ENCODE measurements around the gene EFNA5.

EFNA5 gene

DNA sequence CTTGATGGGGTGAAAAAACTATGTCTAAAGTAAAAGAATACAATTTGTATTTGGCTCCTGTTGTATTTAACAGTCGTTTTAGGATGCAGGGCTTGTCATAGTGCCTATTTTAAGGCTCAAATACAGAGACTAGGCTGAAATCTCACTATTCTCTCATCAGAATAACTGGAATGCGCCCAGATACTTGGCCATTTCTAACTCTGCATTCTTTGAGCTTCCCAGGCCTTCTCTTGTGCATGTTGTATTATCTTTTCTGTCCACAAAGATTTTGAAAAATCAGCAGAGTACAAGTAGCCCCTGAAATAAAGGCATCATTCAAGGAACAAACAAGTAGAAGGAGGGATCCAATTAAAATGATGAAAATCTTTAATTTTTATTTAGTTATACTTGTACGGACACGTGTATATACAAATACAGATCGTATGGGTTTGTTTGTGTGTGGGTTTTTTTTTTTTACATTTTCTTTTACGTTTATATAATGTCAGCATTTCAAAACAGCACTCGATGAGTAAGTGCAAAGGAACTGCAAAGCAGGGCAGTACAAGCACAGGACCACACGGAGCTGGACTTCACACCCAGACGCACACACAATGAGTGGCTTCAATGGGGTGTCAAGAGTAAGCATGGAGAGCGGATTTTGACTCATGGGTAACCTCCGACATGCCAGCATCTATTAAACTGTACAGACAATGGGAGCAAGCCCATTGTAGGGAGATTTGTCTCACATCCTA, 294.0 kb downstream of the EFNA5 start:
- DNase-seq, result no peak
- no peaks in the 10 kb centered on the region for H3K36me3 ChIP-seq
- no peaks in the 10 kb centered on the region for H3K27me3 ChIP-seq (ENCODE audit: insufficient read depth, low read depth, severe bottlenecking)
- TF ChIP-seq, protein P1, sequence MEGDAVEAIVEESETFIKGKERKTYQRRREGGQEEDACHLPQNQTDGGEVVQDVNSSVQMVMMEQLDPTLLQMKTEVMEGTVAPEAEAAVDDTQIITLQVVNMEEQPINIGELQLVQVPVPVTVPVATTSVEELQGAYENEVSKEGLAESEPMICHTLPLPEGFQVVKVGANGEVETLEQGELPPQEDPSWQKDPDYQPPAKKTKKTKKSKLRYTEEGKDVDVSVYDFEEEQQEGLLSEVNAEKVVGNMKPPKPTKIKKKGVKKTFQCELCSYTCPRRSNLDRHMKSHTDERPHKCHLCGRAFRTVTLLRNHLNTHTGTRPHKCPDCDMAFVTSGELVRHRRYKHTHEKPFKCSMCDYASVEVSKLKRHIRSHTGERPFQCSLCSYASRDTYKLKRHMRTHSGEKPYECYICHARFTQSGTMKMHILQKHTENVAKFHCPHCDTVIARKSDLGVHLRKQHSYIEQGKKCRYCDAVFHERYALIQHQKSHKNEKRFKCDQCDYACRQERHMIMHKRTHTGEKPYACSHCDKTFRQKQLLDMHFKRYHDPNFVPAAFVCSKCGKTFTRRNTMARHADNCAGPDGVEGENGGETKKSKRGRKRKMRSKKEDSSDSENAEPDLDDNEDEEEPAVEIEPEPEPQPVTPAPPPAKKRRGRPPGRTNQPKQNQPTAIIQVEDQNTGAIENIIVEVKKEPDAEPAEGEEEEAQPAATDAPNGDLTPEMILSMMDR (IDR thresholded peaks at IDR 0.05; ENCODE audit: low read depth, low read length), result no peak
- no peak overlapping the region for H3K4me3 ChIP-seq (ENCODE audit: low read depth, low read length)
- H3K9me3 ChIP-seq (ENCODE audit: severe bottlenecking), result no peaks in the 10 kb centered on the region
- no peak overlapping the region for H3K27ac ChIP-seq

DNA sequence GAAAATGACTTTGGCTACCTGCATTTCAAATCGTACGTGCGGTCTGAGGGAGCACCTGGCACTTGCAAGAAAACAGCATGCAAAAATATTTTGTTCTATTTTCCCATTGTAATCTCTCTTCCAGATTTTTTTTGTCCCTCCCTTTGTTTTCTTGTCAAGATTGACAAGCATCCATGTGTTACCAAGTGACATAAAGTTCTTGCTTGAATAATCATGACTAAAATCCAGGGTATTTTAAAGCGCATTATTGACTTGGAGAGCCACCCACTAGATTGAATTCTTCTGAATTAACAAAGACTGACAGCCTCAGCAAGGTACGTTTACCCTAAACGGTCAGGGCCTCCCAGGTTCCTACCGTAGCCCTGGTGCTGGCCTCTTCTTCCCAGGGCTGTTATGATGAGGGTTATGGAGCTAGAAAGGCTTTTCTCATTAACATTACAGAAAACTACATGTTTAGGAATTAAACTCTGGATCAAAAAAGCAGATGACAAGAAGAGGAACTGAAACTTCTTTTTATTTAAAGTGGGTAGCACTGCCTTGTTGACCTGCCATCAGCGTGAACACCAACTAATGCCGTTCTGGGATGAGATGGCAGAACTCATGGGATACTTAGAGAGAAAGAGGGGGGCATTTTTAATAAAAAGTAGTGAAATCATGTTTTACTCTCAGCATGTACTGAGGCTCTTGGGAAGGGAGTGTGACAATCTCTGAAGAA, 297.0 kb downstream of the EFNA5 start:
- TF ChIP-seq, protein P1 (IDR thresholded peaks at IDR 0.05; ENCODE audit: low read depth, low read length), result no peak
- Histone ChIP-seq H3K9me3 (ENCODE audit: severe bottlenecking) (no peaks in the 10 kb centered on the region), H3K36me3 (no peaks in the 10 kb centered on the region), H3K4me3 (ENCODE audit: low read depth, low read length) (no peak overlapping the region), H3K27me3 (ENCODE audit: insufficient read depth, low read depth, severe bottlenecking) (no peaks in the 10 kb centered on the region), H3K27ac (no peak overlapping the region)
- no peak for DNase-seq

DNA sequence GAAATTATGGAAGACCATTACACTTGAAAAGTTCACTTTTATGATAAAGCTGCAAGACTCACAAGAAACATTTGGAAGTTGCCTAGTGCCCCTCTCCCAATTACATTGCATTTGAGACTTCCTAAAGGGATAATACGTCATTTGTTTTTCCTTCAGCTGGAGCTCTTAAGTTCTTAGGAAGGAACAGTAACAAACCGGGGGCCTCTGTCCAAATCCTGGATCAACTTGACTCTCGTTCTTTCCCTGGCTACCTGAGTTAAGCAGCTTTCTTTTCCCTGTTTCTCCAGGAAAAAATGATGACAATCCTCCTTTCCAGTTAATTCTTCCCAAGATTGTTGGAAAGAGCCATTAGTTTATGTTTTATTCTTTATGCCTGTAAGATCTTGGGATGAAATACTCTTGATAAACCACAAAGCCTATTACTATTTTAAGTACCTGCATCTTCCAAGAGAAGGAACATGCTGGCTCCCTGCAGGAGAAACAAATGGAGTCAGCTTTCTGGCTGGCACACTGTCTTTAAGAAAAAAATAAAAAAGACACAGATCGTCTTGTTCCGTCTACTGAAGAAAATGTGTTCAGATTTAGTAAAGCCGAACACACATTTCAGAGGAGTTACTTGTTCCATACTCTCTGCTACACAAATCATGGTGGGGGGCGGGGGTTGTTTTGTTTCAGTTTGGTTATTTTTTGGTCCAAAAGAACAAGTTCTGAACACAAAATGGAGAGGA, 297.9 kb downstream of the EFNA5 start:
- no peaks in the 10 kb centered on the region for H3K36me3 ChIP-seq
- TF ChIP-seq, protein P1 (IDR thresholded peaks at IDR 0.05; ENCODE audit: low read depth, low read length), result no peak
- no peaks in the 10 kb centered on the region for H3K9me3 ChIP-seq (ENCODE audit: severe bottlenecking)
- H3K27me3 ChIP-seq (ENCODE audit: insufficient read depth, low read depth, severe bottlenecking), result no peaks in the 10 kb centered on the region
- no peak overlapping the region for H3K4me3 ChIP-seq (ENCODE audit: low read depth, low read length)
- no peak overlapping the region for H3K27ac ChIP-seq
- DNase-seq, result peak; percentile 19

DNA sequence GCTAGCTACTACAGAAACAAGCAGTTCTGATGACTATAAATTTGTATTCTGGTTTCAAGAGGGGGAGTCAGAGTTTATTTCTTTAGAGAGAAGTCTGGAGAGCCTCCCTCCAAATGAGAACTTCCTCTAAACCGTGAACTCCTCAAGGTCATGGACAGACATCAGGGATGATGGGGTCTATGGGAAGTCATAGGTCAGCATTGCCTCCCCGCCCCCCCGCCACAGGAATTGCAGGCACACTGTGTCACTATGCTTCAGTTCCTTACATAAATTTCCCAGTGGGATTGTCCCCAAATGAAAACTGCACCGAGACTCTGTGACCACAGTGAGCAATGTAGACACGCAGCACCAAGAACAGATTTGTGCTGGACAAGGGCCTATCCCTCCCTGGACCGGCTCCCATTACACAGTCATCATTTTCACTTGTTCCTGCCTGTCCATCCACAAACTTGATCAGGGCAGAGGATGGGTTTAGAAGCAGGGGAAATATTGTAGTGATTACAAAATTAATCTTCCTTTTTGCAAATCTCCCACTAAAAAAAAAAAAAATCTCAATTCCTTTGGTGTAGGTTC, 300.3 kb downstream of the EFNA5 start:
- DNase-seq, result no peak
- H3K36me3 ChIP-seq, result no peaks in the 10 kb centered on the region
- H3K27ac ChIP-seq, result no peak overlapping the region
- no peak overlapping the region for H3K4me3 ChIP-seq (ENCODE audit: low read depth, low read length)
- no peaks in the 10 kb centered on the region for H3K27me3 ChIP-seq (ENCODE audit: insufficient read depth, low read depth, severe bottlenecking)
- H3K9me3 ChIP-seq (ENCODE audit: severe bottlenecking), result no peaks in the 10 kb centered on the region
- TF ChIP-seq, protein P1 (IDR thresholded peaks at IDR 0.05; ENCODE audit: low read depth, low read length), result no peak

DNA sequence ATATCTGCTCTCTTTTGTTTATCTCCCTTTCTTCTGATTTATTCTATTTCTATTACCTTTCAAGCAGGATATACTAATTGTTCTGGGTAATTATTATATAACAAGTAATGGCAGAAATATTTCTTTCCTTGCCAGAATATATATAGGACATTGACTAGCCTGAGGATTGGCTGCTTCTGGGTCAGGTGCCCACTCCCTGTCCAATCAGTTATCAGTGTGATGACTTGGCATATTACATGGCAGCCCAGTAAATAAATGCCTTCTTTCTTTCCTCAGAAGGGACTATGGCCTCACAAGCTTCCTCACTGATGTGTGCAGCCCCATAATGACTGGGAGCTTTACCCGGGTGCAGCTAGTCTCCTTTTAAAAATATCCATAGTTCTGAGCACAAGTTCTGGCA, 301.1 kb downstream of the EFNA5 start:
- no peak overlapping the region for H3K27ac ChIP-seq
- H3K27me3 ChIP-seq (ENCODE audit: insufficient read depth, low read depth, severe bottlenecking), result no peaks in the 10 kb centered on the region
- no peak overlapping the region for H3K4me3 ChIP-seq (ENCODE audit: low read depth, low read length)
- TF ChIP-seq, protein P1 (IDR thresholded peaks at IDR 0.05; ENCODE audit: low read depth, low read length), result no peak
- no peaks in the 10 kb centered on the region for H3K9me3 ChIP-seq (ENCODE audit: severe bottlenecking)
- DNase-seq, result no peak
- no peaks in the 10 kb centered on the region for H3K36me3 ChIP-seq

Data from WERI-Rb-1 (cell line).